ENCODE data around the gene NUBPL. TPM values are rescaled to one million over a fixed set of nuclear protein-coding genes. Genes with fewer than 3 reads are reported as not detected.
"Not testable (repeated sequence)": the region's sequence is repeated elsewhere in the genome, so short reads cannot be mapped to it uniquely, and the experiment has no call there.

Gene NUBPL
- polyA plus RNA-seq, 1 donor (not counting 4 experiments of a cell fraction or from before 2014, with no cell fraction given) = 18.8 TPM

DNA sequence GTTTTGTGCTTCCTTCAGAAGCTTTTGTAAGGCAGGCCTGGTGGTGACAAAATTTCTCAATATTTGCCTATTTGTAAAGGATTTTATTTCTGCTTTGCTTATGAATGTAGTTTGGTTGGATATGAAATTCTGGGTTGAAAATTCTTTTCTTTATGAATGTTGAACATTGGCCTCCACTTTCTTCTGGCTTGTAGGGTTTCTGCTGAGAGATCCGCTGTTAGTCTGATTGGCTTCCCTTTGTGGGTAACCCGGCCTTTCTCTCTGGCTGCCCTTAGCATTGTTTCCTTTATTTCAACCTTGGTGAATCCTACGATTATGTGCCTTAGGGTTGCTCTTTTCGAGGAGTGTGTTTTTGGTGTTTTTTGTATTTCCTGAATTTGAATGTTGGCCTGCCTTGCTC is 58.2 kb downstream of the NUBPL start:
- H3K79me2 ChIP-seq (ENCODE audit: control insufficient read depth, insufficient read depth, low read length) = no peaks in the 10 kb centered on the region
- no peaks in the 10 kb centered on the region for H3K36me3 ChIP-seq (ENCODE audit: control insufficient read depth in 2 of 2, extremely low read depth in 1 of 2, insufficient read depth in 2 of 2, low read length in 2 of 2)
- dilution Hi-C loops (cut with MboI; ENCODE audit: extremely low pct_ligation_motif_present, low sequenced_read_pairs) = no loop called here
- no peaks in the 10 kb centered on the region for H3K9me1 ChIP-seq (ENCODE audit: control insufficient read depth, extremely low read depth, insufficient read depth, low read length)
- no peak overlapping the region for H2AFZ ChIP-seq (ENCODE audit: control insufficient read depth, low read length)
- TF ChIP-seq EZH2 (IDR thresholded peaks at IDR 0.05; ENCODE audit: low read length) (no peak), CTCF (optimal IDR thresholded peaks at IDR 0.05 in 1 of 3, IDR thresholded peaks at IDR 0.05 in 1 of 3, conservative IDR thresholded peaks at IDR 0.05 in 1 of 3; ENCODE audit: extremely low read depth in 1 of 3, insufficient read depth in 2 of 3, low read length in 3 of 3) (no peak)
- no peak overlapping the region for H3K4me3 ChIP-seq (ENCODE audit: control insufficient read depth in 2 of 3, extremely low read depth in 1 of 3, insufficient read depth in 2 of 3, low read depth in 1 of 3, low read length in 3 of 3)
- no peak overlapping the region for H3K4me2 ChIP-seq (ENCODE audit: control insufficient read depth, extremely low read depth, insufficient read depth, low read depth, low read length)
- no peak overlapping the region for H3K9ac ChIP-seq (ENCODE audit: control insufficient read depth, extremely low read depth, insufficient read depth, low read length)
- DNase-seq (ENCODE audit: low read depth, low spot score) (no peak), FAIRE-seq (no peak)
- no peak overlapping the region for H3K27ac ChIP-seq (ENCODE audit: control insufficient read depth, insufficient read depth, low read length)
- H3K9me3 ChIP-seq (ENCODE audit: control insufficient read depth, low read depth, low read length) = no peaks in the 10 kb centered on the region
- H3K27me3 ChIP-seq (ENCODE audit: control insufficient read depth, extremely low read depth, insufficient read depth, low read length) = no peaks in the 10 kb centered on the region
- no peaks in the 10 kb centered on the region for H4K20me1 ChIP-seq (ENCODE audit: control insufficient read depth, extremely low read depth, insufficient read depth, low read length)
- no peaks in the 10 kb centered on the region for H3K4me1 ChIP-seq (ENCODE audit: control insufficient read depth, extremely low read depth, insufficient read depth, low read length)

- DNase-seq (ENCODE audit: low read depth, low spot score); dilution Hi-C loops (cut with MboI; ENCODE audit: extremely low pct_ligation_motif_present, low sequenced_read_pairs); H3K27me3 ChIP-seq (ENCODE audit: control insufficient read depth, extremely low read depth, insufficient read depth, low read length); H2AFZ ChIP-seq (ENCODE audit: control insufficient read depth, low read length); H3K4me2 ChIP-seq (ENCODE audit: control insufficient read depth, extremely low read depth, insufficient read depth, low read depth, low read length); H3K9me3 ChIP-seq (ENCODE audit: control insufficient read depth, low read depth, low read length); H3K9ac ChIP-seq (ENCODE audit: control insufficient read depth, extremely low read depth, insufficient read depth, low read length); H3K27ac ChIP-seq (ENCODE audit: control insufficient read depth, insufficient read depth, low read length); H3K36me3 ChIP-seq (ENCODE audit: control insufficient read depth in 2 of 2, extremely low read depth in 1 of 2, insufficient read depth in 2 of 2, low read length in 2 of 2); H3K4me3 ChIP-seq (ENCODE audit: control insufficient read depth in 2 of 3, extremely low read depth in 1 of 3, insufficient read depth in 2 of 3, low read depth in 1 of 3, low read length in 3 of 3); FAIRE-seq; H3K79me2 ChIP-seq (ENCODE audit: control insufficient read depth, insufficient read depth, low read length); H4K20me1 ChIP-seq (ENCODE audit: control insufficient read depth, extremely low read depth, insufficient read depth, low read length); H3K9me1 ChIP-seq (ENCODE audit: control insufficient read depth, extremely low read depth, insufficient read depth, low read length); H3K4me1 ChIP-seq (ENCODE audit: control insufficient read depth, extremely low read depth, insufficient read depth, low read length): not testable (repeated sequence)
Measured at GRCh38 chr14:31620898-31621297, 59.7 kb downstream of the NUBPL start.

DNA sequence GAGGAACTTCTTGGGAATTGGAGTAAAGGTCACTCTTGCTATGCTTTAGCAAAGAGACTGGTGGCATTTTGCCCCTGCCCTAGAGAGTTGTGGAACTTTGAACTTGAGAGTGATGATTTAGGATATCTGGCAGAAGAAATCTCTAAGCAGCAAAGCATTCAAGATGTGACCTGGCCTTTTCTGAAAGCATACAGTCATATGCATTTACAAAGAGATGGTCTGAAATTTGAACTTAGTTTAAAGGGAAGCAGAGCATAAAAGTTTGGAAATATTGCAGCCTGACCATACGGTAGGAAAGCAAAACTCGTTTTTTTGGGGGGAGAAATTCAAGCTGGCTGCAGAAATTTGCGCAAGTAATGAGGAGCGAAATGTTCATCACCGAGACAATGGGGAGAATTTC is 60.9 kb downstream of the NUBPL start:
- no peaks in the 10 kb centered on the region for H3K4me1 ChIP-seq (ENCODE audit: control insufficient read depth, extremely low read depth, insufficient read depth, low read length)
- TF ChIP-seq EZH2 (IDR thresholded peaks at IDR 0.05; ENCODE audit: low read length) (no peak), CTCF (optimal IDR thresholded peaks at IDR 0.05 in 1 of 3, IDR thresholded peaks at IDR 0.05 in 1 of 3, conservative IDR thresholded peaks at IDR 0.05 in 1 of 3; ENCODE audit: extremely low read depth in 1 of 3, insufficient read depth in 2 of 3, low read length in 3 of 3) (no peak)
- H3K9me1 ChIP-seq (ENCODE audit: control insufficient read depth, extremely low read depth, insufficient read depth, low read length) = no peaks in the 10 kb centered on the region
- dilution Hi-C loops (cut with MboI; ENCODE audit: extremely low pct_ligation_motif_present, low sequenced_read_pairs) = no loop called here
- H3K9ac ChIP-seq (ENCODE audit: control insufficient read depth, extremely low read depth, insufficient read depth, low read length) = no peak overlapping the region
- no peak overlapping the region for H3K4me2 ChIP-seq (ENCODE audit: control insufficient read depth, extremely low read depth, insufficient read depth, low read depth, low read length)
- no peaks in the 10 kb centered on the region for H4K20me1 ChIP-seq (ENCODE audit: control insufficient read depth, extremely low read depth, insufficient read depth, low read length)
- no peaks in the 10 kb centered on the region for H3K9me3 ChIP-seq (ENCODE audit: control insufficient read depth, low read depth, low read length)
- FAIRE-seq (no peak), DNase-seq (ENCODE audit: low read depth, low spot score) (no peak)
- H3K4me3 ChIP-seq (ENCODE audit: control insufficient read depth in 2 of 3, extremely low read depth in 1 of 3, insufficient read depth in 2 of 3, low read depth in 1 of 3, low read length in 3 of 3) = no peak overlapping the region
- H3K36me3 ChIP-seq (ENCODE audit: control insufficient read depth in 2 of 2, extremely low read depth in 1 of 2, insufficient read depth in 2 of 2, low read length in 2 of 2) = no peaks in the 10 kb centered on the region
- no peaks in the 10 kb centered on the region for H3K27me3 ChIP-seq (ENCODE audit: control insufficient read depth, extremely low read depth, insufficient read depth, low read length)
- H3K27ac ChIP-seq (ENCODE audit: control insufficient read depth, insufficient read depth, low read length) = no peak overlapping the region
- no peaks in the 10 kb centered on the region for H3K79me2 ChIP-seq (ENCODE audit: control insufficient read depth, insufficient read depth, low read length)
- no peak overlapping the region for H2AFZ ChIP-seq (ENCODE audit: control insufficient read depth, low read length)

- H3K36me3 ChIP-seq (ENCODE audit: control insufficient read depth in 2 of 2, extremely low read depth in 1 of 2, insufficient read depth in 2 of 2, low read length in 2 of 2); H3K27me3 ChIP-seq (ENCODE audit: control insufficient read depth, extremely low read depth, insufficient read depth, low read length); dilution Hi-C loops (cut with MboI; ENCODE audit: extremely low pct_ligation_motif_present, low sequenced_read_pairs); H3K4me1 ChIP-seq (ENCODE audit: control insufficient read depth, extremely low read depth, insufficient read depth, low read length); DNase-seq (ENCODE audit: low read depth, low spot score); FAIRE-seq; H3K9me1 ChIP-seq (ENCODE audit: control insufficient read depth, extremely low read depth, insufficient read depth, low read length); H3K79me2 ChIP-seq (ENCODE audit: control insufficient read depth, insufficient read depth, low read length); H3K4me3 ChIP-seq (ENCODE audit: control insufficient read depth in 2 of 3, extremely low read depth in 1 of 3, insufficient read depth in 2 of 3, low read depth in 1 of 3, low read length in 3 of 3); H3K9me3 ChIP-seq (ENCODE audit: control insufficient read depth, low read depth, low read length); H3K9ac ChIP-seq (ENCODE audit: control insufficient read depth, extremely low read depth, insufficient read depth, low read length); H3K4me2 ChIP-seq (ENCODE audit: control insufficient read depth, extremely low read depth, insufficient read depth, low read depth, low read length); H2AFZ ChIP-seq (ENCODE audit: control insufficient read depth, low read length); H4K20me1 ChIP-seq (ENCODE audit: control insufficient read depth, extremely low read depth, insufficient read depth, low read length); H3K27ac ChIP-seq (ENCODE audit: control insufficient read depth, insufficient read depth, low read length): not testable (repeated sequence)
Measured at GRCh38 chr14:31652900-31653299, 91.7 kb downstream of the NUBPL start.
